HK-2 (cell line): ENCODE measurements around the gene SUN5.

Experiments
- DNase-seq: peaks from one replicate; pipeline ENCODE4 v3.0.0-alpha.2; 2018; ENCODE audit not compliant: unreplicated experiment

Gene SUN5

GRCh38 chr20:32995802-32996201 is 8.4 kb downstream of the SUN5 start:
- no peak for DNase-seq

GRCh38 chr20:32993496-32994050 is 10.7 kb downstream of the SUN5 start:
- DNase-seq: no peak

GRCh38 chr20:32991792-32992641 is 12.2 kb downstream of the SUN5 start:
- no peak for DNase-seq

- DNase-seq: no peak
Observed at GRCh38 chr20:32991383-32991782, 12.8 kb downstream of the SUN5 start.

GRCh38 chr20:32990426-32990825 is 13.8 kb downstream of the SUN5 start:
- DNase-seq: no peak

- no peak for DNase-seq
Observed at GRCh38 chr20:32989507-32990283, 14.5 kb downstream of the SUN5 start.

GRCh38 chr20:32988008-32988407 is 16.2 kb downstream of the SUN5 start:
- no peak for DNase-seq

- no peak for DNase-seq
Observed at GRCh38 chr20:32987044-32987825, 17.0 kb downstream of the SUN5 start.

GRCh38 chr20:32986331-32986966 is 17.8 kb downstream of the SUN5 start:
- no peak for DNase-seq

GRCh38 chr20:32985596-32985995 is 18.6 kb downstream of the SUN5 start:
- no peak for DNase-seq

- no peak for DNase-seq
Observed at GRCh38 chr20:32984631-32985354, 19.4 kb downstream of the SUN5 start.

- DNase-seq: no peak
Observed at GRCh38 chr20:32984196-32984595, 20.0 kb downstream of the SUN5 start.

GRCh38 chr20:32983459-32984112 is 20.6 kb downstream of the SUN5 start:
- DNase-seq: no peak

GRCh38 chr20:32982617-32983458 is 21.4 kb downstream of the SUN5 start:
- DNase-seq: peak; percentile 11

GRCh38 chr20:32980990-32981389 is 23.2 kb downstream of the SUN5 start:
- DNase-seq: no peak

GRCh38 chr20:32980131-32980941 is 23.9 kb downstream of the SUN5 start:
- no peak for DNase-seq

GRCh38 chr20:32979201-32979998 is 24.8 kb downstream of the SUN5 start:
- no peak for DNase-seq

GRCh38 chr20:32978009-32978335 is 26.3 kb downstream of the SUN5 start:
- no peak for DNase-seq
